GM18907 (cell line): ENCODE data around the gene CACNB3.

Source experiments
- ATAC-seq: cut with Tn5 transposase; IDR thresholded peaks from one replicate; pipeline ENCODE4 v1.9.1; 2021; ENCODE audit warnings: mild to moderate bottlenecking, moderate library complexity; ENCODE audit not compliant: unreplicated experiment

CACNB3 gene

DNA sequence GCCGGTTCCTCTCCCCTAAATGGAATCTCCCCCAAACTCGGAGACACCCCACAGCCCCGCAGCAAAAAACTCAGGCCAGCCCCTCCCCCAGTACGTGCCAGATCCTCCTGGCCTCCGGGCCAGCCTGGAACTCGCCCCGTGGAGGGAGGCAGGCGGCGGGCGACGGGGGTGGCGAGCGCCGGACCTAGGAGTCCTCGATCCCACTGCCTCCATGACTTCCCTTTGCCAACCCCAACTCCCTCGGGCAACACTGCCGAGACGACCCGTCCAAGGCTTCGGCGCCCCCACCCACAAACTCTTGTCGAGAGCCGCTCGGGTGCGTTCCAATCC lies 29.8 kb upstream of the CACNB3 start:
- peak; percentile 17 for ATAC-seq

- peak; percentile 69 for ATAC-seq
These were observed 29.2 kb upstream of the CACNB3 start, which contains the start of gene ADCY6 for GRCh38 chr12:48788854-48789775. TSS of gene ADCY6 (minus strand) at chr12:48789089. CDS start at chr12:48783434, 5,655 bp downstream.

DNA sequence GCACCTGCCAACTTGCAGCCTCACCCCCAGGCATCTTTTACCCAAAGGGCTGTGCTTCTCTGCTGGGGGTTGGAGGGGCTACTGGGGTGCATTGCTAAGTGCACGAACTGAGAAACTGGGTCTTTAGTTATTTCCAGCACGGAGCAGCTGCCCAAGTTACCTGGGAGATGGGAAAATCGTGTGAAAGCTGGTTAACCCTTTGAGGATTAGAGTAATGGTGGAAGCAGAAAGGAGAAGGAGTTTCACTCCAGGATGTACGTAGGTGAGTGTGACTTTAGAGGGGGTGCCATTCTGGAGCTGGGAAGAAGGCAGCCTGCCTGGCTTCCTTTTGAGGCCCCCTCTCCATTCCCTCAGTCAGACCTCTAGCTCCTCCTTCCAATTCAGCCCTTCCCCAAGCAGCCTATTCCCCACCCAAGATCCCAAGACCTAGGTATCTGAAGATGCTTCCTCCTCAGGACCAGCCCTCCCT lies 28.4 kb upstream of the CACNB3 start:
- ATAC-seq = no peak

DNA sequence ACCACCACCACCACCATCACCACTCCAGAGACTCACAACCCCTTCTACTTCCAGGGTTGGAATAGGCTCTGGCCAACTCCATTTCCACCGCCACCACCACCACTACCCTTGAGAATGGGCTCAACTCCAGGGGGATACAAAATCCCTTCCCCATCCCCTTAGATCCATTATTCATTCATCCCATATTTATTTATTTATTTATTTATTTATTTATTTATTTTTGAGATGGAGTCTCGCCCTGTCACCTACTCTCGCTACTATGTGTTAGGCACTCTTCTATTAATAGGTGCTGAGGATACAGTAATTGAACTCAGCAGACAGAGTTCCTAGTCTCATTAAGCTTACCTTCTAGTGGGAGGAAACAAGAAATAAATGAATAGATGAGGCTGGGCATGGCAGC lies 24.6 kb upstream of the CACNB3 start:
- no peak for ATAC-seq

DNA sequence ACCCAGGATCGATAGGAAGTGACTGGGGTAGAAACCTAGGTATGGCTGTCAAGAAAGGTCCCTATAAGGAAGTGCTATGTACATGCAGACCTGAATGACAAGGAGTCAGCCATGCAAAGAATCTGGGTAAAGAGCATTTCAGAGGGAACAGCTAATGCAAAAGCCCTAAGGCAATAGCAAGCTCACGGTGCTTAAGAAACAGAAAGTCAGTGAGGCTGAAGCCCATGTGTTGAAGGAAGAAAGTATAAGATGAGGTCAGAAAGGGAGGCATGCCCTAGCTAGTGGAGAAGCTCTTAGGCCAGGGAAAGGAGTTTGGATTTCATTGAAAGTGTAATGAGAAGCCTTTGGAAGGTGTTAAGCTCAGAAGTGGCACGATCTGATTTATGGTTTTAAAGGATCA lies 23.4 kb upstream of the CACNB3 start:
- no peak for ATAC-seq

GRCh38 chr12:48795550-48796455 lies 22.5 kb upstream of the CACNB3 start:
- ATAC-seq = peak; percentile 50

DNA sequence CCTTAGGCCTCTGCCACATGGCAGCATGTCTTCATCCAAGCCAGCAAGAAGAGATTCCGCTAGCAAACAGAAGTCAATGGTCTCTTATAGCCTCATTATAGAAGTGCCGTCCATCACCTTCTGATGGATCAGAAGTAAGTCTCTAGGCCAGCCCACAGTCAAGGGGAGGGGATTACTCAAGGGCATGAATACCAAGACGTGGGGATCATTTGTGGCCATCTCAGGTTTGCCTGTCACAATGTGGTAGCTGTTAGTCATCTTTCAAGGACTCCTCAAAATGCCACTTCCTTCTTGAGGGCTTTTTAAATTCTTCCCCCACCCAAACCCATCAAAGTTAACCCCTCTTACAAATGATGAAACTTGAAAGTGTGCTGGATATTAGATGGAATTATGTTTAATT lies 21.3 kb upstream of the CACNB3 start:
- ATAC-seq = no peak

DNA sequence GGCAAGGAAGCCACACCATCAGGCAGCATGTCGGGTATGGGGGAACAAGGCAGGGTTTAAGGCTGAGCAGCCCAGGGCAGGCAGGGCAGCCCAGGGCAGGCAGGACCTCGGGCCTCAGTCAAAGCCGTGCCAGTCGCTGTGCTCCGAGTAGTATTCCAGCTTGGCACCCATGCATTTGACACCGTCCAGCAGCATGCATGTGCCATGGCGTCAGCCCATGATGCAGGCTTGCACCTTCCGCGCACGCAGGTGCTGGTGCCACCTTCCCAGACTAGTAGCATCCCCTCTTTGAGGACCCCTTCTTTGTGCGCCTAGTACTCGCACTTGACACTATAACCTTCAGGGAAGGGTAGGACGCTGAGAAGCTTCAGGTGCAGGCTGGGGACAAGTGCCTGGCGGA lies 17.8 kb upstream of the CACNB3 start:
- no peak for ATAC-seq

DNA sequence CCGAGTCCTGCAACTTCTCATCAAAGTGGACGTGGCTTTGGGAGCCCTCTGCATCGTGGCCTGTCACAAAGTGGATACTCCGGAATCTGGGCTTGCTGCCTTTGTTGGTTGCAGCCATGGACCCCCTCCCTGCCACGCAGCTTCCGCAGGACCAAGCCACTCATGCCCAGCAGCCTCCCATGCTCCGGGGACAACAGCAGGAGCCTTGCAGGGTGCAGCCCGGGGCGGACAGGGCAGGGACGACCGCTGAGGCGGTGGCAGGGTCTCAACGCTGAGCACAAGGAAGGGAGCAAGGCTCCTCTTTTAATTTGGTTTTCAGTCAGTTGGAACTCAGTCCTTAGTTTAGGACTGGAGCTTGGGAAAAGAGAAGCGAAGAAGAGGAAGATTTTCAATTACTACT lies 17.3 kb upstream of the CACNB3 start:
- ATAC-seq = no peak

GRCh38 chr12:48803675-48804074 lies 14.6 kb upstream of the CACNB3 start:
- ATAC-seq = no peak

- ATAC-seq = no peak
These were observed 10.3 kb upstream of the CACNB3 start for GRCh38 chr12:48807981-48808380.

DNA sequence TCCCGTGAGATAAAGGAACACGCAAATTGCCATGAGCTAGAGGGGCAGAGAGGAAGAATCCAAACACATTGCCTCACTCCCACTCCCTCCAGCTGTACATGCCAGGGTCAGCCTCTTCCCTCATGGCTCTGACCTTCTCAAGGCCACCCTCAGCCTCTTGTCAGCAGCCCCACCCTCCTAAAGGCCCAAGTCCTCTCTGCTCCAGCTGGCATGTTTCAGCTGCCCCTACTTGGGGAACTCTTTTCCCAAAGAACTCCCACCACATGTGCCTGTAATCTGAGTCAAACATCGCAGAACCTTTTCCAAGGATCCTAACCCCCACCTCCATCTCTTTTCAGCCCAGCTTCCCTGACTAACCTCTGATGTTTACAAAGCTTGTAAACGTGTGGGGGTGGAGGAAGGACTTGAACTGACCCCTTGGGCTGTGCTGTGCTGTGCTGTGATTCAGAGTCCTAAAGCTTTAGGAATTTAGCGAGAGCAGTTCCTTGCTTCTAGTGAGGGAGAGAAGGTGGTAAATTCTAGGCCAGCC lies 7.3 kb upstream of the CACNB3 start:
- ATAC-seq = no peak

GRCh38 chr12:48811437-48812090 lies 6.7 kb upstream of the CACNB3 start:
- ATAC-seq = no peak

GRCh38 chr12:48812389-48812788 lies 5.9 kb upstream of the CACNB3 start:
- no peak for ATAC-seq

DNA sequence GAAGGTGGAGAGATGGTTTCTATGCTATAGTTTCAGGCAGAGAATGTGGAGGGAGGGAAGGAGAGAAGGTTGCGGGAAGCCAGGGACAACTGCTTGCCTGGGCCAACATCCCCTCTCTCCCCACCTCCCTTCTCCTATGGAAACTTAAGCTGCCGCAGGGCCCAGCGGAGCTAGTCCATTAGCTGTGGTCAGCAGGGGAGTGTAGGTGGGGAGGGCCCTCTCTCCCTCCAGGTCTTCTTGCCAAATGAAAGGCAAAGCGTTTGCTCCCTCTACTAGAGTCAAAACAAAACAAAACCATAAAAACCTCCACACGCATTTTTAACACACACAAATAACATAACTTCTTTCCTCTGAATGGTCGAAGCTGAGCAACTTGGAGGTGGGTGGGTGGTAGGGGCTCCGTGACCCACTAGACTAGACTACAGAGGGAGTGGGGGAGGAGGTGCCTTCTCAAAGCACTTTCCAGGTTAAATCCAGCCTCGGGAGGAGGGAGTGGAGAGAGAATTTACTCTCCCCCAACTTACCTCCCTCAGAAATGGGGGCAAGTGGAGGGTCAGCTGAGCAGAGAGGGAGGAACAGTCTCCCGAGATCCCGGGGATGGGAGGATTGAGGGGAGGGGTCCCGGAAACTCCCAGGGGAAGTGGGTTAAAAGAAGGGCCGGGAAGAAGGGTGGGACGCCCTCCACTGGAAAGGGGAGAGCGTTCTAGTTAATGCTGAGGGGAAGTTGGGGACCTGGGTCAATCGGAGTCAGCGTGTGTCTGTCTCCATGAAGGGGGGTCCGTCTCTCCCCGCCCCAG lies 4.6 kb upstream of the CACNB3 start:
- no peak for ATAC-seq

DNA sequence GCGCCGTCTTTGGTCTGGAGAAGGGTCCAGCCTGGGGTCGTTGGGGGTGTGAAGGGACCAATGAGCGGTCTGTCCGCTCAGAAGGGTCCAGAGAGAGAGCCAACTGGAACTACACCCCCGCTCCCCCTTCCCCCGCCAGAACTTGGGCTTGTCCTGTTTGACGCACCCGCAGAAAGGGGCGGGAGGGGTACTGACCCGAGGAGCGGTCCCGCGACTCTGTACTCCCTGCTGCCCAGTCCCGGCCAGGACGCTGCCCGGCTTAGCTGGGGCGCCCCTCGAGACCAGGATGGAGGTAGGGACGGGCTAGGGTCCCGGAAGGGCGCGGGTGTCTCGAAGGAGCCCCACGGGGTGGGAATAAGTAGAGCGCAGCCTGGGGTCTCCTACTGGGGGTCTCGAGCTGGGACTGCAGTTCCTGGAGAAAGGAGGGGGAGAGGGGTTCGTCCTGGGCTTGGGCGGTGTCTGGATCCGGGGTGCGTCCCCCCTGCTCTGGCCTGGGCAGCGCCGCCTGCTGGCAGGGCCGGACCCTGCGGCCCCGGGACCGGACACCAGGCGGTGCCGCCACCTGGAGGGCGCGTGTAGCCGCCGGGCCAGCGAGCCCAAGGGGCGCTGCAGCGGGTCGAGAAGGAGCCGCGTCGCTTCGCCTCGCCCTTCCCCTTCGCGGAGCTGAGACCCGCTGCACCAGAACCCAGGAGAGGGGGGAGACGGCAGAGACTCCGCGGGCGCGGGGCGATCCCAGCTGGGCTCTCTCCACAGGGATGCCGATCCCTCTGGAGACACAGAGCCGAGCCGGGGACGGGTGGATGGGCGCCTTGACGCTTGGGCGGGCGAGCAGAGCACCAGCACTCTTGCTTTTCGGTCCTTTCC lies 3.8 kb upstream of the CACNB3 start:
- peak; percentile 82 for ATAC-seq

GRCh38 chr12:48815126-48816110 lies 2.9 kb upstream of the CACNB3 start:
- ATAC-seq = peak; percentile 36
